ENCODE data around the gene C5AR2. TPM values are rescaled to one million over a fixed set of nuclear protein-coding genes. Genes with fewer than 3 reads are reported as not detected.

Gene C5AR2
- total RNA-seq, 2 donors from 2014 or later, result 0.74 to 0.82 TPM

GRCh38 chr19:47303966-47304365 lies 28.0 kb upstream of the C5AR2 start:
- H3K4me1 ChIP-seq, result no peaks in the 10 kb centered on the region
- H3K27me3 ChIP-seq, result no peaks in the 10 kb centered on the region
- H3K36me3 ChIP-seq, result no peaks in the 10 kb centered on the region
- no peak overlapping the region for H3K4me3 ChIP-seq
- H3K9me3 ChIP-seq, result no peaks in the 10 kb centered on the region
- TF ChIP-seq CTCF (IDR thresholded peaks at IDR 0.05), result no peak
- H3K9ac ChIP-seq (ENCODE audit: low read depth in 2 of 2, low read length in 2 of 2), result no peak overlapping the region
- intact Hi-C loops (cut with DNase I), result no loop called here
- DNase-seq, result no peak
- H3K27ac ChIP-seq, result no peak overlapping the region

GRCh38 chr19:47305309-47305751 lies 26.6 kb upstream of the C5AR2 start:
- TF ChIP-seq CTCF (IDR thresholded peaks at IDR 0.05), result peak; percentile 95
- no peaks in the 10 kb centered on the region for H3K27me3 ChIP-seq
- H3K27ac ChIP-seq, result no peak overlapping the region
- no peaks in the 10 kb centered on the region for H3K36me3 ChIP-seq
- no peak overlapping the region for H3K9ac ChIP-seq (ENCODE audit: low read depth in 2 of 2, low read length in 2 of 2)
- DNase-seq, result peak; percentile 75
- H3K4me3 ChIP-seq, result no peak overlapping the region
- no peaks in the 10 kb centered on the region for H3K9me3 ChIP-seq
- H3K4me1 ChIP-seq, result no peaks in the 10 kb centered on the region
- intact Hi-C loops (cut with DNase I), result no loop called here

- Histone ChIP-seq H3K27me3 (no peaks in the 10 kb centered on the region), H3K4me3 (no peak overlapping the region), H3K9me3 (no peaks in the 10 kb centered on the region), H3K9ac (ENCODE audit: low read depth in 2 of 2, low read length in 2 of 2) (peak overlapping the region in 1 of 2 donors; percentile 18), H3K36me3 (no peaks in the 10 kb centered on the region), H3K4me1 (no peaks in the 10 kb centered on the region), H3K27ac (no peak overlapping the region)
- no peak for TF ChIP-seq CTCF (IDR thresholded peaks at IDR 0.05)
- intact Hi-C loops (cut with DNase I), result no loop called here
- DNase-seq, result no peak
Measured at GRCh38 chr19:47306303-47306702, 25.7 kb upstream of the C5AR2 start.

- H3K9ac ChIP-seq (ENCODE audit: low read depth in 2 of 2, low read length in 2 of 2), result no peak overlapping the region
- no peaks in the 10 kb centered on the region for H3K36me3 ChIP-seq
- H3K27ac ChIP-seq, result no peak overlapping the region
- no peak for DNase-seq
- no peaks in the 10 kb centered on the region for H3K9me3 ChIP-seq
- H3K4me1 ChIP-seq, result no peaks in the 10 kb centered on the region
- intact Hi-C loops (cut with DNase I), result no loop called here
- no peak for TF ChIP-seq CTCF (IDR thresholded peaks at IDR 0.05)
- no peak overlapping the region for H3K4me3 ChIP-seq
- H3K27me3 ChIP-seq, result no peaks in the 10 kb centered on the region
Measured at GRCh38 chr19:47309038-47309437, 22.9 kb upstream of the C5AR2 start.

GRCh38 chr19:47309608-47310007 lies 22.4 kb upstream of the C5AR2 start, which contains the start of gene C5AR1:
Gene C5AR1, plus strand, starts transcription at chr19:47309861. Its CDS starts 35 bp downstream, at chr19:47309896.
- Histone ChIP-seq H3K36me3 (no peaks in the 10 kb centered on the region), H3K9ac (ENCODE audit: low read depth in 2 of 2, low read length in 2 of 2) (peak within 1 kb of the TSS; percentile 19 to 56), H3K4me3 (peak within 1 kb of the TSS; percentile 9), H3K9me3 (no peaks in the 10 kb centered on the region), H3K27ac (no peak within 1 kb of the TSS), H3K27me3 (no peaks in the 10 kb centered on the region), H3K4me1 (no peaks in the 10 kb centered on the region)
- intact Hi-C loops (cut with DNase I), result no loop called here
- TF ChIP-seq CTCF (IDR thresholded peaks at IDR 0.05), result no peak
- no peak for DNase-seq

Data from colonic mucosa (tissue), 4 donors.